Stimulated activated CD8-positive, alpha-beta memory T cell treated with anti-CD3 and anti-CD28 coated beads, Interleukin-4, amount 100 ng/mL, for 24 hours (primary cell): ENCODE results near the gene ZBTB7B.

ENCODE experiments used
- DNase-seq: peaks from one replicate; pipeline ENCODE4 v3.0.0-alpha.2; 2020; ENCODE audit warnings: low read depth

Gene ZBTB7B

GRCh38 chr1:155002464-155003226 is at the start of gene ZBTB7B:
Gene ZBTB7B (plus strand): TSS chr1:155002802. CDS start chr1:155014661, 11,859 bp downstream.
- DNase-seq, result no peak

- no peak for DNase-seq
These were observed 49.0 kb upstream of the ZBTB7B start for GRCh38 chr1:154953611-154954038.

DNA sequence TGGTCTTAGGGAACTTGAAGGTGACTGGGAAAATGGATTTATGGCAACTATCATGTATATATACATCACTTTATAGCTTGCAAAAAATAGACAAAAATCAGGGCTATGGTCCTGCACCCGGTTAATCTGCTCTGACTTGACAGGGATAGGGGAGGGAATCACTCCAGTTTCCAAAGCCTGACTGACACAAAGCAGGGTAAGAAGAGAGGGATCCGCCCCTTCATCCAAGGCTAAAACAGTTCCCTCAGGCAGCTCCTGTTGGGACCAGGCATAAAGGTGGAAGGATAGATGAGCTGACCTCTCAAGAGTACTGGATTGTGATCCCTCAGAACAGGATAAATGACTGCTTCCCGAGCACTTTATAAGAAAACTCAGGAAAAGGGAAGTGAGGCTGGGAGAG is 48.1 kb upstream of the ZBTB7B start:
- no peak for DNase-seq

DNA sequence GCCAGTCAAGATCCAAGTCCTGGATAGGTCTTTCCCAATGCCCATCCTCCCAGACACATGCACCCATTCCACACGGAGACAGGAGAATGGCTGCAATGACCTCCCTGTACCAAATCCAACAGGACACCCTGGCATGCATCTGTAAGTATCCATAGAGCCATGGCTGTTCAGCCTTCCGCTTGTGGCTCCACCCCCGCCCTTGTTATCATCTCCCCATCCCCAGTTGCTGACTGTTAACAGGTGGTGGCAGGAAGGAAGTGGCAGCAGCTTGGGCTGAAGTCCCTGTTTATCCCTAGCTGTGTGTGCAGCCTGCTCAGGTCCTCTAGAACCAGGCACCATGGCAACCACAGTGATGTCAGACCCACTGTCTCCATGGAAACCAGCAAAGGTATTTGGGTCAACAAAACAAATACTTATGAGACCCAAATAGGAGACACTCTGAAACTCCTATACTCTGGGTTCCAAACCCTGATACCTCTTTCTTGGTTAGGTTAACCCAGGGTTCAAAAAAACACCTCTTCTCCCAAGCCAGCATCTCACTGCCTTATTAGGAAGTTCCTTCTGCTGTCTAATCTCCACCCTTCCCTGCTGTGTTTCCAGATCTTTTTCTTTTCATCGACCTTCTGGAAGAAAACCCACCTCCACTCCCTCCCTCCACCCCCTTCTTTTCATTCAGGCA is 47.4 kb upstream of the ZBTB7B start:
- peak; percentile 51 for DNase-seq

DNA sequence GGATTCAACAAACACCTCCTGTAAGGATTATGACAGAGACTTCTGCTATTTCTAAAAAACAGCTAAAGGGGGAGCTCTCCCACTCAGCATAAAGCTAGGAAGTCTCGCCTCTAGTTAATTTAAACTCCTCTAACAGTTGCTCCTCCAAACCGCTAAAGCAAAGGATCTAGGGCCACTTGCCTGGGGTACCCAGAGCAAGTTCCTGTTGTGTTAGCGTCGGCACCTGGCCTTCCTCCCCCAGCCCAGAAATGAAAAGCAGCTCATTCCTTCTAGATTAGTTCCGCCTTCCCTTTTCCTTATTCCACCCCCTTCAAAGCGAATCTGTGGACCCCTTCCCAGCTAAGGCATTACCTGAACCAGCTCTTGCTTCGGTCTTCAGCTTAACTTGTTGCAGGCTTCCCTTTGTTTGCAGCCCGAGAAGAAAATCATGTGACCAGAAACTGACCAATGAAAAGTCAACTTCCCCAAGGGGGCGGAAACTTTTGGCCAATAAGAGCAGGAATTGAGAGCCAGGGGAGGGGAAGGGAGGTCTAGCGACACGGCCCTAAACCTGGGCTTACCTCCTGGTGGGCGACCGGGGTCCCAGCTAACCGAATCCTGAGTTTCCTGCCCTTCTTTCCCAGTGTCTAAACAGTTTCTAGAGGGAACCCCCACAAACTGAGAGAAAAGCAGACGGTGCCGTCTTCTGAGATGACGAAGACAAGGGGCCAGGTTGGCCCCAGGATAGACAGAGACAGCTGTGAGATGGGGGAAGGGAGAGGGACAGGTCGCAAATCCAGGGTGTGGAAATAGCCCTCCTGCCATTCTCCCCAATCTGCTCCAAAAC is 46.7 kb upstream of the ZBTB7B start, which contains the start of gene PBXIP1:
Gene PBXIP1, minus strand, starts transcription at position 382 of the 826 bp plus-strand sequence. CDS start 2,378 bp downstream, outside the sequence.
- peak; percentile 47 for DNase-seq

- DNase-seq, result no peak
These were observed 46.1 kb upstream of the ZBTB7B start for GRCh38 chr1:154956544-154956941.

DNA sequence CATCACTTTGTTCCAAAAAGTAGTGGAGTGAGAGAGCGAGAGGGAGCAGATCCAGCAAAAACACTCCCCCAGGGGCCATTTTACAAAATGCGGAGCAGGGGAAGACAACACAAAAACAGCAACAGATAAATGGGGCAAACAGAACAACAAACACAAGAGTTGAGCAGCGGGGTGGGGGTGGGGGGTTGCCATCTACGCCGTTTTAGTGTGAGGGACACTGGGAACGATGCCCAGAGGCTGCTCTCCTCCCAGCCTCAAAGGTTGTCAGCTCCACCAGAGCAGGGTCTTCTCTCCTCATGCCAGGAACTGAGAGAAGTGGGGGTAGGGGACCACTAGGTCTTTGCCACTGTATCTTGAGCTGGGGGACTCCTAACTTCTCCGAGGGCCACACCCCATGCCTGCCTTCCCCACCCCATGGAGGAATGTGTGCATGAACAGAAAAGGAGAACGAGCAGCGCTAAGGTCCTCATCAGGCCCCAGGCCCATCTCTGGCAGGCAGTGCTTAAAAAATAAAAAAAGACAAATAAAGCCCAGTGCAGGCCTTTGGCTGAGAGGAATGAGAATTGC is 45.4 kb upstream of the ZBTB7B start:
- no peak for DNase-seq

- DNase-seq, result no peak
These were observed 44.6 kb upstream of the ZBTB7B start for GRCh38 chr1:154958036-154958435.

DNA sequence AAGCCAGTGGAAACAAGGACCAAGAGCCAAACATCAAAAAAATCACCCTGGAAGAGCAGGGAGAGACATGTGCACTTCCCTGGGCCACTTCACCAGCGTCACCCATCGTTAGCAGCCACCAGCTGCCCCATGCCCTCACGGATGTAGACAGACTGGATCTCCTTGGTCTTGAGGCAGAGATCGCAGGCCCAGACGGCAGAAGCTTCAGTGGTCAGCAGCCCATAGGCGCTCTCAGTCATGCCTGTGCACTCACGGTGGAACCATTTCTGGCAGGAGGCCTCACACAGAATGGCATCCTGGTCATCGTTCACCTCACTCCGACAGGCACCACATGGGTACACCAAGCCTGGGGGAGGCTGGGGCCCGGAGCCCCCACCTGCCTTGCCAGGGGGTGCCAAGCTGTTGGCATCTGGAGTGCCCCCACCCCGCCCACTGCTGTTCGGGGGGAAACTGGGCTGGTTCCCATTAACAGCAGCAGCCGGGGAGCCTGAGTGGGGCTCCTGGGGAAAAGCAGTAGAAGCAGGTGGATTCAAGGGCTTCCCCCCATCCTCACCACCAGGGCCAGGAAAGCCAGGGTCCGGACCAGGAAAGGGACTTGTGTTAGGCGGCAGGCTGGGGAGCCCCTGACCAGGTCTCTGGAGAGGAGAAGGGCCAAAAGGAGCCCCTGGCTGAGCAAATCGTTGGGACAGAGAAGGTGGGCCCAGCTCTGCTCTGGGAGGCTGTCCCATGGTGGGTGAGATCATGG is 43.7 kb upstream of the ZBTB7B start:
- DNase-seq, result no peak

DNA sequence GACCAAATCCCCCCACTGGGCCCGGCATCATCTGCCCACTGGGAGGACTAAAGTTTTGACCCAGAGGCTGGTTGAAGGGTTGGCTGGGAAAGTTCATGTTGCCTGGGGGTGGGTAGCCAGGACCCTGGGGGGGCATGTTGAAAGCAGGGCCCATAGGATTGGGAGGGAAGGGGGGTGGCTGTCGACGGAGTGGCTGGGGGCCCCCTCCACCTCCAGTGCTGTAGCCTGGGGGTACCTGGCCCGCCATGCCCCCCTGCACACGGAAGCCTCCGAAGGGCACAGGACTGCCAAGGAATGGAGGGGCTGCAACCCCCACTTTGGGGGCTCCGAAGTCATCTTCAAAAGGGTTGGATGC is 43.2 kb upstream of the ZBTB7B start:
- no peak for DNase-seq

DNA sequence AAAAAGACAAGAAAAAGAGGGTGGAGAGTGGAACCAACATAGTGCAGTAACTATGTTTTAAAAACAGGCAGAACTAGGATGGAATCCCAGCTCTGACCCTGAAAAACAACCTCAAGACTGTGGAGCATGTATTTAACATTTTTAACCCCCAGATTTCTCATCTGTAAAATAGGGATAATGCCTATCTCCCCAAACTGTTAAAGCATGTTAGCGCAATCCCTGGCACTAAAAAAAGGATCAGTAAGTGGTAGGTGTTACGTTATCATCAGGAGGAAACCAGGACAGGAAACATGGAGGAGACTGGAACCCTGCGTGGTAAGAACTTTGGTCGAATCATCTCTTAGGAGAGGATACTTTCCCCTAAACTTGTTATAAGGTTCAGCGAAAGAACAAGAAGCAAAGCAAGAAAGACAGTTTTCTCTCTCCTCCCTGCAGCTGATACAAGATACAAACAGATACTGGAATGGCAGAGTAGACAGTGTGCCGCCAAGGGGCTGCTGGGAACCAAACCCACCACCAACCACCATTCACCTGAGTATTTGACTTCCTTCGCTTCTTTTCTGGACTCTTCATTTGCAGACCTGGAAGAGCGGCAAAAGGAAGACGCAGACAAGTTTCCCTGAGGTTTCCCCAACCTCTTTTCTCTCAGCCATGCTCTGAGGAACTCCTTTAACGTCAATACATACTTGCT is 42.0 kb upstream of the ZBTB7B start:
- no peak for DNase-seq

GRCh38 chr1:154961207-154962155 is 41.1 kb upstream of the ZBTB7B start, which contains the start of gene PYGO2:
Gene PYGO2 (minus strand): TSS chr1:154961782. CDS start chr1:154961576, 206 bp downstream.
- DNase-seq, result peak; percentile 76

GRCh38 chr1:154962156-154962749 is 40.3 kb upstream of the ZBTB7B start:
- DNase-seq, result no peak

DNA sequence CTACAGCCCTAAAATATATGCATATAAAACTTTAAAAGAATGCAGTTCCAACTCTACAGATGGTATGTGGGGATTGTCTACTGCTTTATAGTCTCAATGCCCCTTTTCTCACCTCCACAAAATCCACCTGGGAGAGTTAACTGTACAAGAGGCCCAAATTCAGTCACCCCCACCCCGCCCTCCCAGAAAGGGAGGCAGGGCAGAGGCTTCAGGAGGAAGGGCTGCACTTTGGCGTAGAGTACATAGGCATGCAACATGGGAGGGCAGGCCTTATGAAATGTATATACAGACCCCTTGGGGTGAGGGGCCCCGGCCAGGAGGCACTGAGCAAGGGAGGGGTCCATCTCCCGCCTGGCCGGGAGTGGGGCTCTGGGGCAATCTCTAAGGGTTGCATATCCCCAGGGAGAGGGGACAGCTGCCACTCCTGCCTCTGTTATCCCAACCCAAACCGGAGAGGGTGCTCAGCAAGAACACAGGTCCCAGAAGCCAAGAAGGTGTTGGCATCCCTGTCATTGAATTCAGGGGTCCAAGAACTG is 39.7 kb upstream of the ZBTB7B start:
- DNase-seq, result no peak

DNA sequence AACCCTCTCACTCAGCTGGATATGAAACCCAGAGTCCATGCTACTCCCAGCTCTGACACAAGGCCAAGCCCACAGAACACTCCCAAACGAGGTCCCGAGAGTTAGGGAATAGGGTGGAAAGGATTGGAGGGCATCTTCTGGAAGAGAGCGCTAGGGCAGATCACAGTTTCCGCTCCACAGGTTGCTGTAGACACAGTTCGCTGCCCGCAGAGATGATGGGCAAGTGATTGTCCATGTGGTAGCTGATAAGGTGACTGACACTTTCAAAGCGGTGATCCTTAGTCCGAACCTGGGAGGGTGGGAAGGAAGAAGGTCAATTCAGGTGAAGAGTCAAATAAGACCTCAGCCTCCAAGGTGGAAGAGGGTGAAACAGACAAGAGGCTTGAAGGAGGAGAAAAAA is 39.0 kb upstream of the ZBTB7B start:
- DNase-seq, result no peak

DNA sequence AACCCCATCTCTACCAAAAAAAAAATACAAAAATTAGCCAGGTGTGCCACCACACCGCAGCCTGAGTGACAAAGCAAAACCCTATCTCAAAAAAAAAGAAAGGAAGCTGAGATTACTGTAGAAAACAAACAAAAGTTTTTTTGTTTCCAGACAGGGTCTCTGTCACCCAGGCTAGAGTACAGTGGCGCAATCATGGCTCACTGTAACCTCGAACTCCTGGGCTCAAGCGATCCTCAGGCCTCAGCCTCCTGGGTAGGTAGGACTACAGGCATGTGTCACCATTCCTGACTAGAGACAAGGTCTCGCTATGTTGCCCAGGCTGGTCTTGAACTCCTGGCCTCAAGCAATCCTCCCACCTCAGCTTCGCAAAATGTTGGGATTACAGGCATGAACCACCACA is 38.2 kb upstream of the ZBTB7B start:
- no peak for DNase-seq

DNA sequence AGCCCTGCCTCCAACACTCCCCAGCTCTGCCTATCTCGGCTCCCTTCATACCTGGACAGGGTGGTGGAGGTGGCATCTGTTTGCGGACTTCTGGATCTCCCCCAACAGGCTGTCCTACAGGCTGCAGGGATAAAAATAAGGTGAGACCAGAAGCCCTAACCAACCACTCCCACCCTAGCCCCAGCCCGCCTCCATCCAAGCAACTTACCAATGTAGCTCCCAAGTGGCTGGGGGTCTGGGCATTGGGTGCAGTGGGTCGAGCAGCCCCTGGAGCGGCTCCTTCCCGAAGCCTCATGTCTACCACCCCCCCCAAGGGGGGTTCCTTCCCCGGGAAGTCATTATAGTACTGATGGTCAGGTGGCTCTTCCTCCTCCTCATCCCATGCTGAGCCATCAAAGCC is 36.5 kb upstream of the ZBTB7B start:
- DNase-seq, result no peak

DNA sequence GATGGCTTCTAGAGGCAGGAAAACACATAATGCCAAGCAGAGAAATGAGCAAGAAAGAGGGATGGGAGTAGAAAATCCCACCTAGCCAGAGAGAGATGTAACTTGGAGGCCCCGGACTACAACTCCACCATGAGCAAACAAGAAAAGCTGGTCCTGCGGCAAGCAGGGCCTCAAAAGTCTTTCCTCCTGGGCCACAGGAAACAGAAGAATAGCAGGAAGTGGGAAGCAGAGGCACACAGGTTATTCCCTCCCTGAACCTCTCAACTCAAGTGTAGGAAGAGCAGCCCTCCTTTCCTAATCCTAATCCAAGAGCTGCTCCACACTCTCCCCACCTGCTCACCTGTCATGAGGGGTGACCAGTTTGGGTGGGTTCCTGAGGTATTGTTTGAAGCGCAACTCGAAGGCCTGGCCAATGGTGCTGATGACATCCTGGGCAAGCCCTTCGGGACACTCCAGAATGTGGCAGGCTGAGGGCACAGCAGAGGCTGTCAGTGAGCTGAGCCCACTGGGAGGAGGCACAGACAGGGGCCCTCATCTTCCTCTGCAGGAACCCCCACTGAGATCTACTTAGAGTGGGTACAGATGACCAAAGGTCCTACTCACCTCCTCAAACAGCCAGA is 35.2 kb upstream of the ZBTB7B start:
- no peak for DNase-seq

DNA sequence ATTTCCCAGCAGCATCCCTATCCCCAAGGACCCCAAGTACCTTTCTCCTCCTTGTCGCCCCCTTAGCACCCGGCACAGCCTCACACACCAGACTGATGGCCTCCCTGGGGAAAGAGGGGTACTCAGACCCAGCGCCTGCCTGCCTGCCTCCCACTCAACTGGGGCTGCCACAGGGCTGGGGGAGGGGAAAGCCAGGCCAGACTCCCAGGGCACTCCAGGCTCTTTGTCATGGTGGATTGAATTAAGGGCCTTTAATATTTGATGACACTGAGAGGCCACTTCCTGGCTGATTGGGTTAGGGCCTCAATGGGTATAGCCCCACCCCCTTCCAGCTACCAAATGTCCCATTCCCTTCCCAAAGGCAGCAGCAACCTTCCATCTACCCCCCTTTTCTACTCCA is 33.9 kb upstream of the ZBTB7B start:
- DNase-seq, result no peak
